Erythroblast (primary cell): ENCODE data around the gene KRTAP3-1.

ENCODE experiments used
- GATA1 ChIP-seq: IDR thresholded peaks from 2 replicates; pipeline ENCODE4 v1.6.1; 2011; ENCODE audit warnings: low read depth, mild to moderate bottlenecking, control low read depth, low read length, moderate library complexity
- POLR2A ChIP-seq: IDR thresholded peaks from 2 replicates; pipeline ENCODE4 v1.6.1; 2011; ENCODE audit warnings: mild to moderate bottlenecking, low read length

- TF ChIP-seq POLR2A (no peak), GATA1 (no peak)
Measured at GRCh38 chr17:40986920-40987319, 22.0 kb downstream of the KRTAP3-1 start.
